Sigmoid colon (tissue), 7 donors: ENCODE data around the gene ANTXR2. TPM values are rescaled to one million over a fixed set of nuclear protein-coding genes. Genes with fewer than 3 reads are reported as not detected.

Source experiments
- DNase-seq: peaks from one replicate; pipeline ENCODE4 v3.0.0-alpha.2; 2019
- H3K27ac ChIP-seq, 4 donors: fragments of 200-600 bp; sonication (generic); one replicate each; pipeline ENCODE4 v1.5.1; 2016 to 2019; ENCODE audit warnings: mild to moderate bottlenecking in 1 of 4
- H3K27me3 ChIP-seq, 3 donors: fragments of 200-600 bp; sonication (generic); one replicate each; pipeline ENCODE4 v1.5.1; 2019; ENCODE audit warnings: mild to moderate bottlenecking in 1 of 3
- H3K36me3 ChIP-seq, 4 donors: fragments of 200-600 bp; sonication (generic); one replicate each; pipeline ENCODE4 v1.5.1; 2016 to 2019
- H3K4me1 ChIP-seq, 4 donors: fragments of 200-600 bp; sonication (generic); one replicate each; pipeline ENCODE4 v1.5.1; 2017 to 2019
- H3K4me3 ChIP-seq, 4 donors: fragments of 200-600 bp; sonication (generic); one replicate each; pipeline ENCODE4 v1.5.1; 2017 to 2019; ENCODE audit warnings: mild to moderate bottlenecking in 2 of 4, moderate library complexity in 1 of 4
- H3K9me3 ChIP-seq, 4 donors: fragments of 200-600 bp in 3 of 4; sonication (generic) in 3 of 4; one replicate each; pipeline versions ENCODE4 v1.5.1 to v1.6.1; 2013 to 2019
- EP300 ChIP-seq, 4 donors: sonication (generic); formaldehyde crosslinking; IDR thresholded peaks; one replicate each; pipeline ENCODE4 v1.6.1; 2017; ENCODE audit warnings: antibody characterized with exemption in 4 of 4
- POLR2A ChIP-seq, 2 donors: fragments of 450-650 bp; IDR thresholded peaks; one replicate each; pipeline ENCODE4 v1.6.1; 2016; ENCODE audit warnings: antibody characterized with exemption in 2 of 2, mild to moderate bottlenecking in 2 of 2, moderate library complexity in 2 of 2
- POLR2AphosphoS5 ChIP-seq, 4 donors: sonication (generic); formaldehyde crosslinking; IDR thresholded peaks; one replicate each; pipeline ENCODE4 v1.6.1; 2017; ENCODE audit warnings: antibody characterized with exemption in 4 of 4
- WGBS, 2 donors: extraction: QIAGEN DNeasy Blood & Tissue Kit; methylation state at CpG; one replicate each; pipeline ENCODE4 v1.1.7; 2013; 5-methylcytosine and 5-hydroxymethylcytosine counted together
- intact Hi-C: fragments of 100-400 bp; cut with DNase I; formaldehyde crosslinking; loops from one replicate; pipeline ENCODE4 v1.15.1; 2023
- polyA plus RNA-seq, 3 donors: library from polyadenylated mRNA; stranded (reverse); fragments of 200-250 nt; gene quantifications; one replicate each; pipeline ENCODE4 v1.2.3, GENCODE V29; 2013
- total RNA-seq, 4 donors: library from RNA; depleted of rRNA; stranded (reverse); fragments of >200 nt; gene quantifications; one replicate each; pipeline ENCODE4 v1.1.0, GENCODE V29; 2016
- TF ChIP-seq, protein P1 (sequence below), 4 experiments: fragments of 450-650 bp in 3 of 4; fragments of 200-600 bp in 1 of 4; IDR thresholded peaks; one replicate each; pipeline ENCODE4 v1.5.1; 2016 to 2019; ENCODE audit warnings: antibody characterized with exemption in 4 of 4, mild to moderate bottlenecking in 3 of 4, moderate library complexity in 2 of 4
- donor health status: healthy with polysubstance abuse.
- donor health status: Bipolar disorder and iron deficiency.
- donor health status: healthy.

ANTXR2 gene
- total and polyA plus RNA-seq, 7 donors: 11.4 to 237 (median 170) TPM

DNA sequence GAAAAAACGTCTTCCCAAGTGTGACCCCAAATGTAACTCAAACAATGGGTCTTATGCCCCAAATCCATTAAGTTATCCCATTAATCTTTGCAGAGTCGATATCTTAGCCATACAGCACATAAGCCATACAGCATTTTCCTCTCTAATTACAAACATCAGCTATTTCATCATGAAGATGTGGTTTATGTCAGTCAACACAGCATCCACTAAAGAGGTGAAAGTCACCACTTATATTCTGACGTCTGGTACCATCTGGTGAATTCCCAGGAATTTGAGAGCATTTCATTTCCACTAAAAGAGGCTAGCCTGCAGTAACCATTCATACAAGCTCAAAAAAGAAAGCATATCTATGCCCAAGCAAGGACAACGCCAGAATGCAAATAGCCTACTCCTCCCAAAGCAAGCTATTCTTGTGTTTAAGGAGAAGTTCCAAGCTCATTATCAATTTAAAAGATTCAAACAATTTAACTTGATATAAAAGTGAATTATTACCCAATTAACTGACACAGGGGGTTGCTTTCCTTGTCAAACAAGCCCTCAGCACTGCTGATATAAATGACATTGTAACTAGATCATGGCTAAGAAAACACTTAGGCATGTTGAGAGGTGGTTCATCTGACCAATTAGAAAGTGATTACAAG, 203.3 kb downstream of the ANTXR2 start:
- intact Hi-C loops: no loop called here
- peaks cover 0 to 4% (median 0%) of the 10 kb centered on the region in 4 donors for H3K4me1 ChIP-seq
- TF ChIP-seq POLR2AphosphoS5 (IDR thresholded peaks at IDR 0.05) (no peak), POLR2A (IDR thresholded peaks at IDR 0.05) (no peak), EP300 (IDR thresholded peaks at IDR 0.05) (no peak)
- TF ChIP-seq, protein P1, sequence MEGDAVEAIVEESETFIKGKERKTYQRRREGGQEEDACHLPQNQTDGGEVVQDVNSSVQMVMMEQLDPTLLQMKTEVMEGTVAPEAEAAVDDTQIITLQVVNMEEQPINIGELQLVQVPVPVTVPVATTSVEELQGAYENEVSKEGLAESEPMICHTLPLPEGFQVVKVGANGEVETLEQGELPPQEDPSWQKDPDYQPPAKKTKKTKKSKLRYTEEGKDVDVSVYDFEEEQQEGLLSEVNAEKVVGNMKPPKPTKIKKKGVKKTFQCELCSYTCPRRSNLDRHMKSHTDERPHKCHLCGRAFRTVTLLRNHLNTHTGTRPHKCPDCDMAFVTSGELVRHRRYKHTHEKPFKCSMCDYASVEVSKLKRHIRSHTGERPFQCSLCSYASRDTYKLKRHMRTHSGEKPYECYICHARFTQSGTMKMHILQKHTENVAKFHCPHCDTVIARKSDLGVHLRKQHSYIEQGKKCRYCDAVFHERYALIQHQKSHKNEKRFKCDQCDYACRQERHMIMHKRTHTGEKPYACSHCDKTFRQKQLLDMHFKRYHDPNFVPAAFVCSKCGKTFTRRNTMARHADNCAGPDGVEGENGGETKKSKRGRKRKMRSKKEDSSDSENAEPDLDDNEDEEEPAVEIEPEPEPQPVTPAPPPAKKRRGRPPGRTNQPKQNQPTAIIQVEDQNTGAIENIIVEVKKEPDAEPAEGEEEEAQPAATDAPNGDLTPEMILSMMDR (IDR thresholded peaks at IDR 0.05): no peak
- H3K36me3 ChIP-seq: no peaks in the 10 kb centered on the region
- DNase-seq: no peak
- no peaks in the 10 kb centered on the region for H3K27me3 ChIP-seq
- WGBS, 2 donors: 80% methylated on average over 4 of the region's 4 CpGs
- H3K4me3 ChIP-seq: no peak overlapping the region
- H3K9me3 ChIP-seq: no peaks in the 10 kb centered on the region
- no peak overlapping the region for H3K27ac ChIP-seq

DNA sequence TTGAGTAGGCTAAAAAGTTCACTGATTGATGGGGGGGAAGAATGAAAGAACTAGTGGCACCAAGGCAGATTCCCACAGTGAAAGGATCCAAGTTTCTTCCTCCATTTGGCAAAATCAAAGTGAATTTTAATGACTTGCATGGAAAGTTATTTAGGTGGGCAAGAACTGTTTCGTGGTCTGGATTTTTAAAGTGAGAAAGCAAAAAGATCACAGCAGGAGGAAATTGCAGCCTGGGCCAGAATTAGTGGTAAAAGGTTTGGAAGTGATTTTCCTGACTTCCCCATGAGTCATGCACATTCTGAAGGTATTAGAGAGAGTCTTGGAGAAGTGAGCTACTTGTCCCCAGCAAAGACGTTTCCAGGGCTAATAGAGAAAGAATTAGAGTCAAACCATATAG, 207.8 kb downstream of the ANTXR2 start:
- intact Hi-C loops: no loop called here
- H3K27me3 ChIP-seq: no peaks in the 10 kb centered on the region
- no peak overlapping the region for H3K27ac ChIP-seq
- DNase-seq: no peak
- H3K4me1 ChIP-seq: peaks cover 0 to 4% (median 0%) of the 10 kb centered on the region in 4 donors
- TF ChIP-seq POLR2A (IDR thresholded peaks at IDR 0.05): no peak
- no peak for TF ChIP-seq EP300 (IDR thresholded peaks at IDR 0.05)
- TF ChIP-seq, protein P1 (IDR thresholded peaks at IDR 0.05): no peak
- TF ChIP-seq POLR2AphosphoS5 (IDR thresholded peaks at IDR 0.05): no peak
- H3K9me3 ChIP-seq: no peaks in the 10 kb centered on the region
- WGBS, 2 donors: 59 to 62% methylated on average over 2 of the region's 2 CpGs
- H3K4me3 ChIP-seq: no peak overlapping the region
- H3K36me3 ChIP-seq: no peaks in the 10 kb centered on the region

DNA sequence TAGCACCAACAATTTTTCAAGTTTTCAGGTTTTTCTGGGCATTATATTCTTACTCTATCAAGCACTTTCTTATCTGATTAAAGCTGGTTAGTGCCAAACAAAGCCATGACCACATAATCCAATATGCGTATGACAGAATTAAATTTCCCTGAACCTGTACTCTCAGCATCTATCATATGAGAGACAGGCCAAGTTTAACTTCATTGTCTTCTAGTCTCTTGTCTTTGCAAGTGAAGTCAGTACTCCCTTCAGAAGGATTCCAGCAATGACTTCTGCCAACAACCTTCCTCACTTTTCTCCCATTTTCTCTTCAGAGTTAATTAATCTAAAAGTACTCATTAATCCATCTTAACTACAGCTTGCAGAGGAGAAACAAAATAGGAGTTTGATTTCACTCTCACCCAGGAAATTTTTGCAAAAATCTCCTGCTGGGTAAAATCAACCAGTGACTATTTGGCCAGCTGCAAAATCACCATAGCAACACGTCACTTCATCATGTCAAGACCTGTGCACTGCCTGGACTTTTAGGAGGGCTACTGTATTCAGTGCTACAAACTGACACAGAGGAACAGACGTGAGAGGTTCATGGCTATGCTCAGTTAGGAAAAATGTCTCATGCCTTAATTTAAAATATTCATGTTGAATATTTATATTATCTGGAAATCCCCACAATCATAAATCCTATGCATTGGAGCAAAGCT, 208.4 kb downstream of the ANTXR2 start:
- peaks cover 0 to 4% (median 0%) of the 10 kb centered on the region in 4 donors for H3K4me1 ChIP-seq
- H3K27me3 ChIP-seq: no peaks in the 10 kb centered on the region
- H3K27ac ChIP-seq: no peak overlapping the region
- intact Hi-C loops: no loop called here
- TF ChIP-seq POLR2AphosphoS5 (IDR thresholded peaks at IDR 0.05) (no peak), EP300 (IDR thresholded peaks at IDR 0.05) (no peak), POLR2A (IDR thresholded peaks at IDR 0.05) (no peak)
- TF ChIP-seq, protein P1 (IDR thresholded peaks at IDR 0.05): no peak
- H3K9me3 ChIP-seq: no peaks in the 10 kb centered on the region
- no peaks in the 10 kb centered on the region for H3K36me3 ChIP-seq
- 88 to 89% methylated on average over 3 of the region's 3 CpGs for WGBS, 2 donors
- H3K4me3 ChIP-seq: no peak overlapping the region
- DNase-seq: no peak

DNA sequence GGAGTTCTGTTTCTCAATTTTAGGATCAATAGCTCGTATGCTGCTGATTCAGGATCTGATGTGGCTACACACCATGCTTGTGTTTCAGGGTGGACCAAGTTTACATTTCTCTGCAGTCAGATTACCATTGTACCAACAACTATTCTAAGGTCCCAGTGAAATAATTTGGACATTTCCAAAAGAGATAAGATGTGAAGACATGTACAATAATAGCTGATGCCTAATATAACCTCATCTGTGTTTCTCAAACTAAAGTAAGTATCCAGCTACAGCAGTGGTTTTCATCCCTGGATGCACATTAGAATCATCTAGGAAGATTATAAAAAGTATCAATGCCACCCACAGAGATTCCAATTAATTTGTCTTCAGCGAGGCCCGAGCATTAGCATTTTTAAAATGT, 209.7 kb downstream of the ANTXR2 start:
- WGBS, 2 donors: 88% methylated on average over 3 of the region's 3 CpGs
- H3K9me3 ChIP-seq: no peaks in the 10 kb centered on the region
- peaks cover 0 to 4% (median 0%) of the 10 kb centered on the region in 4 donors for H3K4me1 ChIP-seq
- H3K27ac ChIP-seq: no peak overlapping the region
- no peak overlapping the region for H3K4me3 ChIP-seq
- intact Hi-C loops: no loop called here
- no peaks in the 10 kb centered on the region for H3K36me3 ChIP-seq
- TF ChIP-seq POLR2AphosphoS5 (IDR thresholded peaks at IDR 0.05) (no peak), EP300 (IDR thresholded peaks at IDR 0.05) (no peak), POLR2A (IDR thresholded peaks at IDR 0.05) (no peak)
- TF ChIP-seq, protein P1 (IDR thresholded peaks at IDR 0.05): no peak
- no peak for DNase-seq
- H3K27me3 ChIP-seq: no peaks in the 10 kb centered on the region
